Measurements from ENCODE around the gene NKAIN2.
"Not testable (repeated sequence)": the region's sequence is repeated elsewhere in the genome, so short reads cannot be mapped to it uniquely, and the experiment has no call there.

Gene NKAIN2

GRCh38 chr6:124723671-124724070 lies 920.0 kb downstream of the NKAIN2 start:
- DNase-seq = no peak

- DNase-seq = not testable (repeated sequence)
Measured at GRCh38 chr6:124737804-124738203, 934.1 kb downstream of the NKAIN2 start.

DNA sequence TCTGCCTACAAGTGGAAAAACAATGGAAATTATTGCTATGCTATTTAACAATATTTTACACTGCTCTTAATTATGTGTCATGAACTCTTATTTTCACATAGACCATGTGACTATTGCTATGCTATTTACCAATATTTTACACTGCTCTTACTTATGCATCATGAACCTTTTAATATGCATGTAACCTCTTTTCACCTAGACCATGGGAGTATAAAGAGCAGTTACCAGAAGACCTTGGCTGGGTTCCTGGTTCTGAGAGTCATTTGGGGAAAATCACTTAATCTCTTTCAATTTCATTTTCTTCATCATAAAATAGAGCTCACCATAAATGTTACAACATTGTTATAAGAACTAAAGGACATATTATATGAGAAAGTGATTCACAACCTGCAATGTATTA lies 934.8 kb downstream of the NKAIN2 start:
- DNase-seq = no peak

DNA sequence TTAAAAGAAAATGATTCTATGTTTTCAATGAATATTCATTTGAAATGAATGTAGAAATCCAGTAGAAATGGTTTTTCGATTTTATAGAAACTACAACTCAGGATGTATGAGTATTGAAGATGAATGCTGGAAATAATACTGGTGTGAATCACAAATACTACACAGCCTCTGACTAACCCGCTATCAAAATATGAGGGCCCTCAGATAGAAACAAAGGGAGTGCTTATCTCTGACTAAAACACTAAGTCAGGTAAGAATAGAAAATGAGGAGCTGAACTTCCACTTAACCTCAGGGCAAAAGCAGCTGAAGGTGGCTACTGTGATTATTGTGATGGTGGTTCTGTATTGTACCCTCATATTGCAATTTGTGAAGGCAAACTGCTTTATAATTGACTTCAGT lies 937.7 kb downstream of the NKAIN2 start:
- no peak for DNase-seq

GRCh38 chr6:124742971-124743370 lies 939.3 kb downstream of the NKAIN2 start:
- no peak for DNase-seq

GRCh38 chr6:124743420-124743819 lies 939.8 kb downstream of the NKAIN2 start:
- DNase-seq = no peak

DNA sequence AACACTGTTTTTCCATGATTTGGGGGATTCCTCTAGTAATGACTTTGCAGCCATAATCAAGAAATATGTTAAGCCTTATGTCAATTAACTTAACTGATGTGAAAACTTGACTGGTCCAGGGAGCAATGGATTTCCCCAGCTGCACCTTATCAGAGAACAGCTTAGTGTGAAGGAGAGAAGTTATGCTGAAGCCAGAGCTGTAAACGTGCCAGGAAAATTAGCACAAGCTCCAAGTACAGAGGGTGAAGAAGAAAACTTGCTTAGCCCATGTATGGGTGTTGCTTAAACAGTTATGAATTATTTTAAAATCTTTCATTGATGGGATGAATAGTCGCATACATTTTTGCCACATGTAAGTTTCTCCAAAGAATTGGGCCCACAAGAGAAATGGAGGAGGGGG lies 943.7 kb downstream of the NKAIN2 start:
- no peak for DNase-seq

- DNase-seq = no peak
Measured at GRCh38 chr6:124748778-124749177, 945.1 kb downstream of the NKAIN2 start.

GRCh38 chr6:124753001-124753400 lies 949.3 kb downstream of the NKAIN2 start:
- DNase-seq = no peak

GRCh38 chr6:124753562-124754105 lies 950.0 kb downstream of the NKAIN2 start:
- no peak for DNase-seq

DNA sequence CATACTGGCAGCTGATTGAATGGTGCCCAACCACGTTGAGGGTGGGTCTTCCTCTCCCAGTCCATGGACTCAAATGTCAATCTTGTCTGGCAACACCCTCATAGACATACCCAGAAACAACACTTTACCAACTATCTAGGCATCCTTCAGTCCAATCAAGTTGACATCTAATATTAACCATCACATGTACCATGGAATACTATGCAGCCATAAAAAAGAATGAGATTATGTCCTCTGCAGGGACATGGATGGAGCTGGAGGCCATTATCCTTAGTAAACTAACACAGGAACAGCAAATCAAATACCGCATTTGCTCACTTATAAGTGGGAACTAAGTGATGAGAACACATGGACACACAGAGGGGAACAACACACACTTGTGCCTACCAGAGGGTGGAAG lies 951.7 kb downstream of the NKAIN2 start:
- no peak for DNase-seq

GRCh38 chr6:124757560-124757959 lies 953.9 kb downstream of the NKAIN2 start:
- DNase-seq = no peak

DNA sequence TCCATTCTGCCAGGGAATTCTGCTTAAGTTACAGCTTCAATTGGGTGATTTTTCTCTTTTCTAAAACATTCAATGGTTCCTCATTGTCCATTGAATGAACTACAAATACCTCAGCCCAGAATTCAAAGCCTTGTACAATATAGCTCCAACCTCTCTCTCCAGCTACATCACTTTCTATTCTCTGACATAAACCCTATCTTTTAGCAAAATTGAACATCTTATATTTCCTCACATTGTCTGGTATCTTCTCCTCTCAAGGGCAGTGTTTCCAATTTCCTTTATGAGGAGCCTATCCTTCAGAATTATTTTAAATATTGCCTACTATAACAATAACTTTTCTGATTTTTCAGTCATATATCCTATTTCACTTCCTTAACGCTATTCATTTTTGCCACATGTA lies 955.0 kb downstream of the NKAIN2 start:
- no peak for DNase-seq

DNA sequence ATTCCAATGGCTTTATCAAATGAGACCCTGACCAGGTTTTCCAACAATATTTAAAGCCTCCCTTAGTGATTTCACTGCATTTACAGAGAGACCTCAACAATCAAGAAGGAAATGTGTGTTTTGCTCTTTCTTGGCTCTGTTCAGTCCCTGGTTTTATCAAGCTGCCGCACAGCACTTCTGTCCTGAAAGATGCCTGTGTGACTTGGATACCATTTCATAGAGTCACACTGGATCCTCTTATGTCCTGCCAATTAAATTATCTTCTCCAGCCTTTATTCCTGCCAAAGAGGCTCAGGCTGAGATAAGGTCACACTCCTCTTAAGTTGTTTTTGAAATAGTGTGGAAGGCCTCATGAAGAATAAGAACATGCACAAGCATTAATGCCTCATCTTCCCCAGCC lies 961.6 kb downstream of the NKAIN2 start:
- DNase-seq = no peak

GRCh38 chr6:124768224-124768623 lies 964.6 kb downstream of the NKAIN2 start:
- DNase-seq = no peak

DNA sequence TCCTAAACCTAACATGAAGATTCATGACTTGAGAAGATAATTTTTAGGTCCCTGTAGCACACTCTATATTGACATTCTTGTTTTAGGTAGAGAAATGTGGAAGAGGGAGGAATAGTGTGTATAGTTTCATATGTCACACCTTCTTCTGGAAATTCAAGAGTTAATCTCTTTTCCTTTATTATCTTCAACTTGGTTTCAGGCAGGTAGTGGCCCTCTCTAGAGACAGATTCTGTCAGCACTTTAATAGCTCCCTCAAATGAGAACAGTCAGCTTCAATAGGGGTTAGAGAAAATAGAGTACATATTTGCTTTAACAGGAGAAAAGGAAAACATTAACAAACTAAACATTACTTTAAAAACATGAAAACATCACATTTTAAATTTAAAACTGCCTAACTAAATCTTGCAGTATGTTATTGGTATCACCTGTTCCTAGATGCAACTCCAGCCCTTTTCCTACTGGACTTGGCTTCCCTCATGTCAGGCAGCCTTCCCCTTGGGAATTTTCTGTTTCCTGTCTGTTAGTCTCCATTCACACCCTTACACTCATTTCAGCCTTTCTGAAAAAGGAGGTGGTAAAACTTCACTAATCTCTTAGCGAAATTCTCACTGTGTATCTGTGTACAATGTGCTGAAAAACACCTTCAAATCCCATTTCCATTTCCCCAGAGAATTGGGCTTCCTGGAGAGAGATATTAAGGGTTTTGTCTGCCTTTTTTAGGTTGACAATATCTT lies 966.3 kb downstream of the NKAIN2 start:
- no peak for DNase-seq

DNA sequence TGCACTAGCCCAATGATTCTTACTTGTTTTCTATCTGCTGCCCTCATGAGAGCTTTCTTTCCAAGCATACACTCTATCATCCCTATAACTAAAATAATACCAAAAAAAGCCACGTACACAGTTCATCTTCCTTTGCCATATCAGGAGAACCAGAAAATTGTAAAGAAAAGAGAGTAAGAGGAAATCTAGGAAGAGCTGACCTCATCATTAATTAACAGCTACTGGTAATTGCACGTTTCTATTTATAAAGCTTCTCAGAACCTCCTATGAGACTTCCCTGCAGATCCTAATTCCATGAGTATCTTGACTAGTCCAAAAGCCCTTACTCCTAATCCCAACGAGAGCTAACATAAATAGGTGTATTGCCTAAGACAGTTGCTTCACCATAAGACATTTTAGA lies 967.1 kb downstream of the NKAIN2 start:
- no peak for DNase-seq

DNA sequence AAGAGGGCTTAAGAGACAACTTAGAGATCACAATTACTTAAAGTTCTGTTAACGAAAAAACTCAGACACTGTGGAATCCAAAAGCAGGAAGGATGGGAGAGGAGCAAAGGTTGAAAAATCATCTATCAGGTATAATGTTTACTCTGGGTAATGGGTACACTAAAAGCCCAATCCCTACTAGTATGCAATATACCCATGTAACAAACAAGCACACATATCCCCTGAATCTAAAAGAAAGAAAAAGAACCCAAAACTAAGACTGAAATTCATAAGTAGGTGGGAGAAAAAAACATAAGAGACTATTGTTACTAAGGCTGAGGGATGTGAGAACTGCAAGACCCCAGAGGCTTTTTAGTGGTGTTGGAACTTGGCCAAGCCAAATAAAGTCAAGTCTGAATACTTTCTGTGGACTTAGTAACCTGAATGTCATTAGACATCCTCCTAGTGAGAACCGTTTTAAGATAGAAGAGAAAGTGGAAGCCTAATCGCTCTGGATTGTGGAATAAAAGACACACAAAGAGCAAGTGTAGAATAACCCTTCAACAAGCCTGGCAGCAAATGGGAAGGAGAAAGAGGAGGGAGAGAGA lies 969.2 kb downstream of the NKAIN2 start:
- no peak for DNase-seq

- no peak for DNase-seq
Measured at GRCh38 chr6:124775121-124775520, 971.5 kb downstream of the NKAIN2 start.

DNA sequence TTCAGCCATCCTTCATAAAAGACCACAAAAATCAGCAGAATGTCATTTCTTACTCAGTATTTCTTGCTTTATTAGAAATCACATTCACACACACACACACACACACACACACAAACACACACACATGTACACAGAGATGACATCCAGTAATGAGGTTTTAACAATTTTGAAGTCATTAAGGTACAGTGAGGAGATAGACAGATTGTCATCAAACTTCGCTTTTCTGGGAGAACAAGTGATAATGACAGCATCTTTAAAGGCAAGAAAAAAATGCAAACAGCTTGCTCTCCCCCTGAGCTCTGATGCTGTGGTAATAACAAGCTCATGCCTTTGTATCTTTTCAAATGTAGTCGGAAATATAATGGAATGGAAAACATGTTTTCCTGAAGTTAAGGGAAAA lies 974.2 kb downstream of the NKAIN2 start:
- no peak for DNase-seq

- DNase-seq = no peak
Measured at GRCh38 chr6:124780623-124781022, 977.0 kb downstream of the NKAIN2 start.

GRCh38 chr6:124783344-124783743 lies 979.7 kb downstream of the NKAIN2 start:
- DNase-seq = no peak

GRCh38 chr6:124791156-124791555 lies 987.5 kb downstream of the NKAIN2 start:
- no peak for DNase-seq

DNA sequence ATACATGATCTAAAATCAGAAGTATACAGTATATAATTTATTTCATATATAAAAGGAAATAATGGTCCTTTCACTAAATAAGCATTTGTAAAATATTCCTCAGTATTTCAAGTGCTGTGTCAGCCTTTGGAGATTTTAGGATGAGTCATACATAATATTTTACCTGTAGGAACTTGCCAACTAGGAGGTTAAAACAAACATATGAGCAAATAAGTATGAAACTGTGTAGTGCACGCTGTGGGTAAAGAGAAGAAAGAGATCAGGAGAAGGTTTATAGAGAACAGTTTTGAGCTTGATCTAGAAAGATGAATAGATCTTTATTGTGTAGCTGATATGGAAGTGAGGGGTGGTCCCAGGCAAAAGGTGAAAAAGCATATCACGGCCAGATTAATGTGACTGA lies 988.7 kb downstream of the NKAIN2 start:
- DNase-seq = no peak

DNA sequence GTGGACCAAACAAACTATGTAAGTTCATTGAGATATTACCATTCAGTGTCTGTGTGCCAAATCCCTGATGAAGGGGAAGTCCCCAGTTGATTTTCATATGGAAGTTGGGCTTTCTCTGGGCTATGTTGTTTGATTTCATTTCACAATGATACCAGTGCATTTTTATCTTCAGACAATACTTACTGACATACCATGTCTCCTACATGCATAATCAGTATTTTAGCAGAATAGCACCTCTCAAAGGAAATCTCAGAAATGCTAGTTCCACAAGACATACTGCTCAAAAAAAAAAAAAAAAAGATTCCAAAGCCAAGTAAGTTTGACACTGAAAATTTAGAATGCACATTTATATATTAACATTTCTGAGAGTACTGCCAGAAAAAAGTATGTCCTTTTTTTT lies 989.7 kb downstream of the NKAIN2 start:
- no peak for DNase-seq
